ENCODE results near the gene FKBP5.
A peak's percentile ranks its signal among the peaks of the same experiment; 100 is the strongest.

Gene FKBP5

GRCh38 chr6:35642471-35643161, 46.1 kb downstream of the FKBP5 start:
- in situ Hi-C loops (cut with HindIII; ENCODE audit: low pct_ligation_motif_present, low pct_unique_long_range_greater_than_20kb, low sequenced_read_pairs) = no loop called here
- no peak for DNase-seq

- in situ Hi-C loops (cut with HindIII; ENCODE audit: low pct_ligation_motif_present, low pct_unique_long_range_greater_than_20kb, low sequenced_read_pairs) = no loop called here
- DNase-seq = no peak
Measured at GRCh38 chr6:35640017-35640664, 48.6 kb downstream of the FKBP5 start.

- in situ Hi-C loops (cut with HindIII; ENCODE audit: low pct_ligation_motif_present, low pct_unique_long_range_greater_than_20kb, low sequenced_read_pairs) = no loop called here
- no peak for DNase-seq
Measured at GRCh38 chr6:35638679-35639078, 50.0 kb downstream of the FKBP5 start.

- no peak for DNase-seq
- in situ Hi-C loops (cut with HindIII; ENCODE audit: low pct_ligation_motif_present, low pct_unique_long_range_greater_than_20kb, low sequenced_read_pairs) = no loop called here
Measured at GRCh38 chr6:35637911-35638310, 50.8 kb downstream of the FKBP5 start.

GRCh38 chr6:35635601-35636597, 52.8 kb downstream of the FKBP5 start:
- in situ Hi-C loops (cut with HindIII; ENCODE audit: low pct_ligation_motif_present, low pct_unique_long_range_greater_than_20kb, low sequenced_read_pairs) = no loop called here
- DNase-seq = no peak

- in situ Hi-C loops (cut with HindIII; ENCODE audit: low pct_ligation_motif_present, low pct_unique_long_range_greater_than_20kb, low sequenced_read_pairs) = no loop called here
Measured at GRCh38 chr6:35634316-35634715, 54.4 kb downstream of the FKBP5 start.

GRCh38 chr6:35633579-35634089, 55.1 kb downstream of the FKBP5 start:
- DNase-seq = no peak
- in situ Hi-C loops (cut with HindIII; ENCODE audit: low pct_ligation_motif_present, low pct_unique_long_range_greater_than_20kb, low sequenced_read_pairs) = no loop called here

More at GRCh38 chr6:35634316-35634715, 54.4 kb downstream of the FKBP5 start:
- no peak for DNase-seq

- in situ Hi-C loops (cut with HindIII; ENCODE audit: low pct_ligation_motif_present, low pct_unique_long_range_greater_than_20kb, low sequenced_read_pairs) = no loop called here
- DNase-seq = no peak
Measured at GRCh38 chr6:35629876-35630378, 58.8 kb downstream of the FKBP5 start.

GRCh38 chr6:35626401-35626800, 62.3 kb downstream of the FKBP5 start:
- no peak for DNase-seq
- in situ Hi-C loops (cut with HindIII; ENCODE audit: low pct_ligation_motif_present, low pct_unique_long_range_greater_than_20kb, low sequenced_read_pairs) = no loop called here

- peak; percentile 5 for DNase-seq
- in situ Hi-C loops (cut with HindIII; ENCODE audit: low pct_ligation_motif_present, low pct_unique_long_range_greater_than_20kb, low sequenced_read_pairs) = no loop called here
Measured at GRCh38 chr6:35624341-35625070, 64.2 kb downstream of the FKBP5 start.

- in situ Hi-C loops (cut with HindIII; ENCODE audit: low pct_ligation_motif_present, low pct_unique_long_range_greater_than_20kb, low sequenced_read_pairs) = no loop called here
Measured at GRCh38 chr6:35622283-35622682, 66.4 kb downstream of the FKBP5 start.

GRCh38 chr6:35620706-35621105, 68.0 kb downstream of the FKBP5 start:
- in situ Hi-C loops (cut with HindIII; ENCODE audit: low pct_ligation_motif_present, low pct_unique_long_range_greater_than_20kb, low sequenced_read_pairs) = no loop called here
- DNase-seq = no peak

More at GRCh38 chr6:35622283-35622682, 66.4 kb downstream of the FKBP5 start:
- no peak for DNase-seq

GRCh38 chr6:35613762-35614161, 75.0 kb downstream of the FKBP5 start:
- in situ Hi-C loops (cut with HindIII; ENCODE audit: low pct_ligation_motif_present, low pct_unique_long_range_greater_than_20kb, low sequenced_read_pairs) = no loop called here

GRCh38 chr6:35611240-35611639, 77.5 kb downstream of the FKBP5 start:
- no peak for DNase-seq
- in situ Hi-C loops (cut with HindIII; ENCODE audit: low pct_ligation_motif_present, low pct_unique_long_range_greater_than_20kb, low sequenced_read_pairs) = no loop called here

More at GRCh38 chr6:35613762-35614161, 75.0 kb downstream of the FKBP5 start:
- no peak for DNase-seq

GRCh38 chr6:35610830-35611229, 77.9 kb downstream of the FKBP5 start:
- no peak for DNase-seq
- in situ Hi-C loops (cut with HindIII; ENCODE audit: low pct_ligation_motif_present, low pct_unique_long_range_greater_than_20kb, low sequenced_read_pairs) = no loop called here

GRCh38 chr6:35609588-35609987, 79.1 kb downstream of the FKBP5 start:
- in situ Hi-C loops (cut with HindIII; ENCODE audit: low pct_ligation_motif_present, low pct_unique_long_range_greater_than_20kb, low sequenced_read_pairs) = no loop called here
- no peak for DNase-seq

GRCh38 chr6:35607517-35608233, 81.0 kb downstream of the FKBP5 start:
- no peak for DNase-seq
- in situ Hi-C loops (cut with HindIII; ENCODE audit: low pct_ligation_motif_present, low pct_unique_long_range_greater_than_20kb, low sequenced_read_pairs) = no loop called here
